Measurements from ENCODE around the gene NDUFV2. TPM values are rescaled to one million over a fixed set of nuclear protein-coding genes. Genes with fewer than 3 reads are reported as not detected.

NDUFV2 gene
- total and polyA plus RNA-seq, 2 of the 13 experiments (the other 11 are each of a cell fraction or from before 2014, with no cell fraction given) = 216 to 299 TPM

DNA sequence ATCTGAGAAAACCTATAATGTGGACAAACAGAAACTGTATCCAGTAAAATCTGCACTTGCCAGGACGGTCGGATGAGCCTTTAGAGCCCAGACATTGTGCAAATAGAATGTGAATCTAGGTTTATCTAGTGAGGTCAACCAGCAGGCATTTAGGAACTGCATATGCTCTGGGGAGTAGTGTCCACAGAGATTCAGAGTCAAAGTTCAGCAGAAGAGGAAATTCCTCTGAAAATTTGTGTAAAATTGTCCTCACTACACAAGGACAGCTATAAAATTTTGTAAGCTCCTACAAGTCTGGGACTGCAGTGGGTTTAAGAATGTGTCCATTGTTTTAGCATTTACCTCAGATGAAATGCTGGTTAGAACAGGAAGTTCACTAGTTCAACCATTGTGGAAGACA is 9.8 kb upstream of the NDUFV2 start (continued):
- TF ChIP-seq, protein P1, sequence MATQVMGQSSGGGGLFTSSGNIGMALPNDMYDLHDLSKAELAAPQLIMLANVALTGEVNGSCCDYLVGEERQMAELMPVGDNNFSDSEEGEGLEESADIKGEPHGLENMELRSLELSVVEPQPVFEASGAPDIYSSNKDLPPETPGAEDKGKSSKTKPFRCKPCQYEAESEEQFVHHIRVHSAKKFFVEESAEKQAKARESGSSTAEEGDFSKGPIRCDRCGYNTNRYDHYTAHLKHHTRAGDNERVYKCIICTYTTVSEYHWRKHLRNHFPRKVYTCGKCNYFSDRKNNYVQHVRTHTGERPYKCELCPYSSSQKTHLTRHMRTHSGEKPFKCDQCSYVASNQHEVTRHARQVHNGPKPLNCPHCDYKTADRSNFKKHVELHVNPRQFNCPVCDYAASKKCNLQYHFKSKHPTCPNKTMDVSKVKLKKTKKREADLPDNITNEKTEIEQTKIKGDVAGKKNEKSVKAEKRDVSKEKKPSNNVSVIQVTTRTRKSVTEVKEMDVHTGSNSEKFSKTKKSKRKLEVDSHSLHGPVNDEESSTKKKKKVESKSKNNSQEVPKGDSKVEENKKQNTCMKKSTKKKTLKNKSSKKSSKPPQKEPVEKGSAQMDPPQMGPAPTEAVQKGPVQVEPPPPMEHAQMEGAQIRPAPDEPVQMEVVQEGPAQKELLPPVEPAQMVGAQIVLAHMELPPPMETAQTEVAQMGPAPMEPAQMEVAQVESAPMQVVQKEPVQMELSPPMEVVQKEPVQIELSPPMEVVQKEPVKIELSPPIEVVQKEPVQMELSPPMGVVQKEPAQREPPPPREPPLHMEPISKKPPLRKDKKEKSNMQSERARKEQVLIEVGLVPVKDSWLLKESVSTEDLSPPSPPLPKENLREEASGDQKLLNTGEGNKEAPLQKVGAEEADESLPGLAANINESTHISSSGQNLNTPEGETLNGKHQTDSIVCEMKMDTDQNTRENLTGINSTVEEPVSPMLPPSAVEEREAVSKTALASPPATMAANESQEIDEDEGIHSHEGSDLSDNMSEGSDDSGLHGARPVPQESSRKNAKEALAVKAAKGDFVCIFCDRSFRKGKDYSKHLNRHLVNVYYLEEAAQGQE (IDR thresholded peaks at IDR 0.05; ENCODE audit: borderline replicate concordance in 1 of 2, low read depth in 1 of 2, low read length in 2 of 2) = peak in 1 of 2 experiments; percentile 28; a peak in 1 of 4 replicates
- peak; percentile 94 for TF ChIP-seq GFI1 (CRISPR knock-in tag; IDR thresholded peaks at IDR 0.05; ENCODE audit: borderline replicate concordance)
- 0 out of 2 replicates have a peak, but pooled peaks have one; percentile 9 for TF ChIP-seq RAD21 (CRISPR knock-in tag; IDR thresholded peaks at IDR 0.05)
- no peak for TF ChIP-seq YEATS4 (CRISPR knock-in tag; IDR thresholded peaks at IDR 0.05; ENCODE audit: borderline replicate concordance)
- peak; percentile 80 for TF ChIP-seq HMG20A (CRISPR knock-in tag; IDR thresholded peaks at IDR 0.05; ENCODE audit: borderline replicate concordance)
- peak; percentile 88 for TF ChIP-seq MED1 (CRISPR knock-in tag; IDR thresholded peaks at IDR 0.05)
- TF ChIP-seq ZSCAN29 (CRISPR knock-in tag; conservative IDR thresholded peaks at IDR 0.05) = peak; percentile 88; the same call in 1 of the 2 replicates
- TF ChIP-seq YEATS2 (CRISPR knock-in tag; IDR thresholded peaks at IDR 0.05; ENCODE audit: borderline replicate concordance) = no peak
- peak; percentile 74 for TF ChIP-seq KAT8 (CRISPR knock-in tag; IDR thresholded peaks at IDR 0.05)
- TF ChIP-seq TBX3 (IDR thresholded peaks at IDR 0.05; ENCODE audit: borderline replicate concordance) = 0 out of 2 replicates have a peak, but pooled peaks have one; percentile 25
- TF ChIP-seq, protein P2, sequence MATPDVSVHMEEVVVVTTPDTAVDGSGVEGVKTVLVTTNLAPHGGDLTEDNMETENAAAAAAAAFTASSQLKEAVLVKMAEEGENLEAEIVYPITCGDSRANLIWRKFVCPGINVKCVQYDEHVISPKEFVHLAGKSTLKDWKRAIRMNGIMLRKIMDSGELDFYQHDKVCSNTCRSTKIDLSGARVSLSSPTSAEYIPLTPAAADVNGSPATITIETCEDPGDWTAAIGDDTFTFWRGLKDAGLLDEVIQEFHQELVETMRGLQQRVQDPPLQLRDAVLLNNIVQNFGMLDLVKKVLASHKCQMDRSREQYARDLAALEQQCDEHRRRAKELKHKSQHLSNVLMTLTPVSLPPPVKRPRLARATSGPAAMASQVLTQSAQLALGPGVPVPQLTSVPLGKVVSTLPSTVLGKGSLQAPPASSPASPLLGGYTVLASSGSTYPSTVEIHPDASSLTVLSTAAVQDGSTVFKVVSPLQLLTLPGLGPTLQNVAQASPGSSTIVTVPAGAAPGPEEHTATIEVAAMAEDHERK (CRISPR knock-in tag; IDR thresholded peaks at IDR 0.05; ENCODE audit: low read depth) = no peak
- TF ChIP-seq AGO1 (IDR thresholded peaks at IDR 0.05; ENCODE audit: low read depth, low read length, poor library complexity, severe bottlenecking) = no peak
- 0 out of 2 replicates have a peak, but pooled peaks have one; percentile 33 for TF ChIP-seq ZNF644 (CRISPR knock-in tag; IDR thresholded peaks at IDR 0.05; ENCODE audit: low read depth)
- TF ChIP-seq ETV5 (CRISPR knock-in tag; IDR thresholded peaks at IDR 0.05; ENCODE audit: borderline replicate concordance) = peak; percentile 66; the same call in 1 of the 2 replicates
- 0 out of 2 replicates have a peak, but pooled peaks have one; percentile 39 for TF ChIP-seq SOX13 (IDR thresholded peaks at IDR 0.05)
- TF ChIP-seq SOX13 (CRISPR knock-in tag; conservative IDR thresholded peaks at IDR 0.05 in 1 of 2, IDR thresholded peaks at IDR 0.05 in 1 of 2) = peak in 1 of 2 experiments; percentile 87; a peak in 2 of 4 replicates
- TF ChIP-seq, protein P3, sequence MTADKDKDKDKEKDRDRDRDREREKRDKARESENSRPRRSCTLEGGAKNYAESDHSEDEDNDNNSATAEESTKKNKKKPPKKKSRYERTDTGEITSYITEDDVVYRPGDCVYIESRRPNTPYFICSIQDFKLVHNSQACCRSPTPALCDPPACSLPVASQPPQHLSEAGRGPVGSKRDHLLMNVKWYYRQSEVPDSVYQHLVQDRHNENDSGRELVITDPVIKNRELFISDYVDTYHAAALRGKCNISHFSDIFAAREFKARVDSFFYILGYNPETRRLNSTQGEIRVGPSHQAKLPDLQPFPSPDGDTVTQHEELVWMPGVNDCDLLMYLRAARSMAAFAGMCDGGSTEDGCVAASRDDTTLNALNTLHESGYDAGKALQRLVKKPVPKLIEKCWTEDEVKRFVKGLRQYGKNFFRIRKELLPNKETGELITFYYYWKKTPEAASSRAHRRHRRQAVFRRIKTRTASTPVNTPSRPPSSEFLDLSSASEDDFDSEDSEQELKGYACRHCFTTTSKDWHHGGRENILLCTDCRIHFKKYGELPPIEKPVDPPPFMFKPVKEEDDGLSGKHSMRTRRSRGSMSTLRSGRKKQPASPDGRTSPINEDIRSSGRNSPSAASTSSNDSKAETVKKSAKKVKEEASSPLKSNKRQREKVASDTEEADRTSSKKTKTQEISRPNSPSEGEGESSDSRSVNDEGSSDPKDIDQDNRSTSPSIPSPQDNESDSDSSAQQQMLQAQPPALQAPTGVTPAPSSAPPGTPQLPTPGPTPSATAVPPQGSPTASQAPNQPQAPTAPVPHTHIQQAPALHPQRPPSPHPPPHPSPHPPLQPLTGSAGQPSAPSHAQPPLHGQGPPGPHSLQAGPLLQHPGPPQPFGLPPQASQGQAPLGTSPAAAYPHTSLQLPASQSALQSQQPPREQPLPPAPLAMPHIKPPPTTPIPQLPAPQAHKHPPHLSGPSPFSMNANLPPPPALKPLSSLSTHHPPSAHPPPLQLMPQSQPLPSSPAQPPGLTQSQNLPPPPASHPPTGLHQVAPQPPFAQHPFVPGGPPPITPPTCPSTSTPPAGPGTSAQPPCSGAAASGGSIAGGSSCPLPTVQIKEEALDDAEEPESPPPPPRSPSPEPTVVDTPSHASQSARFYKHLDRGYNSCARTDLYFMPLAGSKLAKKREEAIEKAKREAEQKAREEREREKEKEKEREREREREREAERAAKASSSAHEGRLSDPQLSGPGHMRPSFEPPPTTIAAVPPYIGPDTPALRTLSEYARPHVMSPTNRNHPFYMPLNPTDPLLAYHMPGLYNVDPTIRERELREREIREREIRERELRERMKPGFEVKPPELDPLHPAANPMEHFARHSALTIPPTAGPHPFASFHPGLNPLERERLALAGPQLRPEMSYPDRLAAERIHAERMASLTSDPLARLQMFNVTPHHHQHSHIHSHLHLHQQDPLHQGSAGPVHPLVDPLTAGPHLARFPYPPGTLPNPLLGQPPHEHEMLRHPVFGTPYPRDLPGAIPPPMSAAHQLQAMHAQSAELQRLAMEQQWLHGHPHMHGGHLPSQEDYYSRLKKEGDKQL (CRISPR knock-in tag; IDR thresholded peaks at IDR 0.05; ENCODE audit: low read depth) = peak; percentile 72
- peak; percentile 70 for TF ChIP-seq FOSL2 (CRISPR knock-in tag; IDR thresholded peaks at IDR 0.05)
